KMS-11 (cell line): ENCODE measurements around the gene HAL.

ENCODE experiments used
- H2AFZ ChIP-seq: fragments of 200-600 bp; sonication (generic); 2 replicates; pipeline ENCODE4 v1.6.1; 2016; ENCODE audit warnings: antibody characterized with exemption, mixed run types, low read depth
- H3K27ac ChIP-seq: fragments of 200-600 bp; sonication (generic); 2 replicates; pipeline ENCODE4 v1.6.1; 2016; ENCODE audit warnings: mild to moderate bottlenecking, mixed run types
- H3K27me3 ChIP-seq: fragments of 200-600 bp; sonication (generic); 2 replicates; pipeline ENCODE4 v1.6.1; 2017; ENCODE audit warnings: mild to moderate bottlenecking, low read depth, mixed run types, moderate library complexity; ENCODE audit not compliant: insufficient read depth
- H3K36me3 ChIP-seq: fragments of 200-600 bp; sonication (generic); 2 replicates; pipeline ENCODE4 v1.6.1; 2017; ENCODE audit warnings: mild to moderate bottlenecking, mixed run types; ENCODE audit not compliant: insufficient read depth
- H3K4me1 ChIP-seq: fragments of 200-600 bp; sonication (generic); 2 replicates; pipeline ENCODE4 v1.6.1; 2016; ENCODE audit warnings: mild to moderate bottlenecking, low read depth, mixed run types; ENCODE audit not compliant: poor library complexity, severe bottlenecking
- H3K4me2 ChIP-seq: fragments of 200-600 bp; sonication (generic); 2 replicates; pipeline ENCODE4 v1.7.0; 2016; ENCODE audit warnings: mild to moderate bottlenecking, mixed run types
- H3K4me3 ChIP-seq: fragments of 200-600 bp; sonication (generic); IDR thresholded peaks from 2 replicates; pipeline ENCODE4 v1.6.1; 2017; ENCODE audit warnings: low read depth, low read length, mixed read lengths; ENCODE audit not compliant: insufficient read depth
- H3K79me2 ChIP-seq: fragments of 200-600 bp; sonication (generic); 2 replicates; pipeline ENCODE4 v1.6.1; 2016; ENCODE audit warnings: low read depth, mixed run types; ENCODE audit not compliant: insufficient read depth
- H3K9ac ChIP-seq: fragments of 200-600 bp; sonication (generic); 2 replicates; pipeline ENCODE4 v1.6.1; 2016; ENCODE audit warnings: mild to moderate bottlenecking, mixed run types
- H4K20me1 ChIP-seq: fragments of 200-600 bp; sonication (generic); 2 replicates; pipeline ENCODE4 v1.6.1; 2016; ENCODE audit warnings: mild to moderate bottlenecking, mixed run types; ENCODE audit not compliant: insufficient read depth
- CTCF ChIP-seq: fragments of 200-600 bp; sonication (generic); conservative IDR thresholded peaks from 2 replicates; pipeline ENCODE4 v1.6.1; 2017; ENCODE audit warnings: low read depth, mild to moderate bottlenecking, antibody characterized with exemption, low read length, moderate library complexity, mixed read lengths

Gene HAL

GRCh38 chr12:95963096-95963495 lies 33.0 kb downstream of the HAL start:
- no peaks in the 10 kb centered on the region for H4K20me1 ChIP-seq
- no peaks in the 10 kb centered on the region for H3K79me2 ChIP-seq
- H3K4me2 ChIP-seq = no peak overlapping the region
- no peaks in the 10 kb centered on the region for H3K27me3 ChIP-seq
- H3K9ac ChIP-seq = no peak overlapping the region
- no peaks in the 10 kb centered on the region for H3K36me3 ChIP-seq
- no peaks in the 10 kb centered on the region for H3K4me1 ChIP-seq
- TF ChIP-seq CTCF = no peak
- no peak overlapping the region for H2AFZ ChIP-seq
- H3K4me3 ChIP-seq = no peak overlapping the region
- H3K27ac ChIP-seq = no peak overlapping the region

GRCh38 chr12:95962222-95962621 lies 33.9 kb downstream of the HAL start:
- Histone ChIP-seq H3K4me2 (no peak overlapping the region), H3K79me2 (no peaks in the 10 kb centered on the region), H3K4me1 (no peaks in the 10 kb centered on the region), H4K20me1 (no peaks in the 10 kb centered on the region), H3K9ac (no peak overlapping the region), H3K4me3 (no peak overlapping the region), H2AFZ (no peak overlapping the region), H3K27ac (no peak overlapping the region), H3K27me3 (no peaks in the 10 kb centered on the region), H3K36me3 (no peaks in the 10 kb centered on the region)
- TF ChIP-seq CTCF = no peak

- TF ChIP-seq CTCF = no peak
- Histone ChIP-seq H2AFZ (no peak overlapping the region), H4K20me1 (no peaks in the 10 kb centered on the region), H3K4me2 (no peak overlapping the region), H3K27me3 (no peaks in the 10 kb centered on the region), H3K4me1 (no peaks in the 10 kb centered on the region), H3K79me2 (no peaks in the 10 kb centered on the region), H3K4me3 (no peak overlapping the region), H3K36me3 (no peaks in the 10 kb centered on the region), H3K9ac (no peak overlapping the region), H3K27ac (no peak overlapping the region)
Measured at GRCh38 chr12:95960241-95960640, 35.9 kb downstream of the HAL start.

- Histone ChIP-seq H3K4me3 (no peak overlapping the region), H4K20me1 (no peaks in the 10 kb centered on the region), H3K27ac (no peak overlapping the region), H3K4me2 (no peak overlapping the region), H3K36me3 (no peaks in the 10 kb centered on the region), H3K9ac (no peak overlapping the region), H2AFZ (no peak overlapping the region), H3K79me2 (no peaks in the 10 kb centered on the region), H3K4me1 (peaks cover 8% of the 10 kb centered on the region), H3K27me3 (no peaks in the 10 kb centered on the region)
- no peak for TF ChIP-seq CTCF
Measured at GRCh38 chr12:95959107-95959506, 37.0 kb downstream of the HAL start.
